GM21423 (cell line): ENCODE data around the gene EVI2A.
"Not testable (repeated sequence)": the region's sequence is repeated elsewhere in the genome, so short reads cannot be mapped to it uniquely, and the experiment has no call there.

Experiments
- ATAC-seq: cut with Tn5 transposase; IDR thresholded peaks from one replicate; pipeline ENCODE4 v1.9.1; 2021; ENCODE audit warnings: mild to moderate bottlenecking, moderate library complexity; ENCODE audit not compliant: unreplicated experiment

Gene EVI2A

GRCh38 chr17:31313982-31314781 lies 7.2 kb downstream of the EVI2A start, which contains the start of gene EVI2B:
Gene EVI2B (minus strand): TSS chr17:31314054. CDS start chr17:31305609, 8,445 bp downstream.
- no peak for ATAC-seq

DNA sequence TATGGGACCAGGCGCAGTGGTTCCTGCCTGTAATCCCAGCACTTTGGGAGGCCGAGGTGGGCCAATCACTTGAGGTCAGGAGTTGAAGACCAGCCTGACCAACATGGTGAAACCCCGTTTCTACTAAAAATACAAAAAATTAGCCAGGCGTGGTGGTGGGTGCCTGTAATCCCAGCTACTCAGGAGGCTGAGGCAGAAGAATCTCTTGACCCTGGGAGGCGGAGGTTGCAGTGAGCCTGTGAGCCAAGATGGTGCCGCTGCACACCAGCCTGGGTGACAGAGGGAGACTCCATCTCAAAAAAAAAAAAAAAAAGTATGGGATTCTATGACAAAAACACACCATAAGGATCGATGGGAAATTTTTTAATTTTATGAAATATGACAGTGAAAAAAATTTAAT lies 9.2 kb downstream of the EVI2A start:
- not testable (repeated sequence) for ATAC-seq

DNA sequence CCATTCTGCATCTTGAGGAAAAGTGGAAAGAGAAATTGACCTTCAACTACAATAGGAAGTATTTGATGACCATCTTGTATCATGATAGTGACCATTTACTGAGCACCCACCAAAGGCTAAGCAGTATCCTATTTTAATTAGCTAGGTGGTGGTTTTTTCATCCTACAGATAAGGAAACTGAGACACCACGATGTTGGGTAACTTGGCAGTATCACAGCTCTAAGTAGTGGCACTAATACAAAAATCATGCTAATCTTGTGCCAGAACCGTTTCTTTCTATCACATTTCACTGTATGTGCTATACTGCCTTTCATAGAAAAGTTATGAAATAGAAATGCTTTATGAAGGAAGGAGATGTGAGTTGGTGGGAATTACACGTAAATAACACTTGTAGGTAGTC lies 9.9 kb downstream of the EVI2A start:
- no peak for ATAC-seq

DNA sequence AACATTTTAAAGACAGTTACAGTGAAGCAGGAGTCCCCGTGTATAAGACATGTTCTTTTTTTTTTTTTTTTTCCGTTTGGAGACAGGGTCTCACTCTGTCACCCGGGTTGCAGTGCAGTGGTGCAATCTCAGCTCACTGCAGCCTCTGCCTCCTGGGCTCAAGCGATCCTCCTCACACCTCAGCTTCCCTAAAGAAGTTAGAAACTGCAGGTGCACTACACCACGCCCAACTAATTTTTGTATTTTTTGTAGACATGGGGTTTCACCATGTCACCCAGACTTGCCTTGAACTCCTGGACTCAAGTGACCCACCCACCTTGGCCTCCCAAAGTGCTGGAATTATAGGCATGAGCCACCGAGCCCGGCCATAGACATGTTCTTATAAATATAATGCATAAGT lies 10.5 kb downstream of the EVI2A start:
- ATAC-seq = no peak

DNA sequence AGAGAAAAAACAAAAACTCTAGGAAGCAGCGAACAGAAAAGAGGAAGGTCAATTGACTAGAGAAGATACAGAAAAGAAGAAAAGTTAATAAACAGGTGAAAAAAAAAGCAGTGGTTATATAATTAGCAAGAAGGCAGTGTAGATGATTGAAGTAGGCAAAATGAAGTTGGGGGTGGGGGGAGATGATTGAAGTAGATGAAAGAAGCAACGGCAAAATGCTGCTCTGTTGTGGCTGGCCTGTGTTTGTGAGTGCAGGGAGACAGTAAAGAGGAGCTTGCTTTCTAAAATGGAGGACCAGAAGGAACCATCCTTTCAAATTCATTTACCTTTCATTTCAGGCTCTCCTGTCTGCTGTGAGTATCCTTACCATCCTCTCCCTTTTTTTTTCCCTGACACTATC lies 11.2 kb downstream of the EVI2A start:
- ATAC-seq = no peak

- ATAC-seq = no peak
Observed at GRCh38 chr17:31309556-31309955, 11.9 kb downstream of the EVI2A start.

GRCh38 chr17:31308372-31309334 lies 12.8 kb downstream of the EVI2A start:
- ATAC-seq = peak; percentile 36

DNA sequence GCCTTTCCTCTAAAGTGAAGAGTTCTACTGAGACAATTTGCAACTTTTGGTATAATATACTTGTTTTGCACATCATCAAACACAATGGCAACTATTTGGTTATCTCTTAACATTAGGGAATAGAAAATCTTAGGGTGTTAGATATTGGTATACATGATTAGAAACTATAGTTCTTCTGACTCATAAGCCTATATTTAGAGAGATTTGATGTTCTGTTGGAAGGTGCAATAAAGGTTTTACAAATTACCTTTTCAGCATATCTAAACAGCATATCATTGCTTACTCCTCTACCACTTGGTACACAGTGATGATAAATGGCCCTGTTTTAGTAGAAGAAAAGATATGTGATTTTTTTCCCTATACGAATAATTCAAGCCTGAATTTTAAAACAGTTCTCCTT lies 13.8 kb downstream of the EVI2A start:
- ATAC-seq = no peak

- ATAC-seq = no peak
Observed at GRCh38 chr17:31299624-31300023, 21.8 kb downstream of the EVI2A start.

- ATAC-seq = no peak
Observed at GRCh38 chr17:31297090-31297489, 24.3 kb downstream of the EVI2A start, which contains the start of gene OMG. Gene OMG (minus strand): TSS chr17:31297239. CDS start chr17:31296331, 908 bp downstream.

DNA sequence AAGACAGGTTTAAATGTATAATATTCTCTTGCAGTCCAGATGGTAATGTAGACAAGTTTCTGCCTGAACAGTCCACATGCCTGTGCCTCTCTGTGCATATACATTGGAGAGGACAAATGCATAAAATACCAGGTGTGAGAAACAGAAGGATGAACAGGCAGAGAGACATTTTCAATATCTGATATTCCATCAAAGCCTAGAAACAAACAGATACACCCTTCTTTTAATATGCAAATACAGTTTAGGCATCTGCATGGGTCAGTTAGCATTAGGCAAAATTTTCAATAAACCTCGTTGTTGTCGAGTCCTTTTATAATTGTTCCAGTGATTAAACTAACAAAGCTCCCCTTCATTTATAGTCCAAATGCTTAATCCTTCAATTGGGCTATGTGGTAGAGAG lies 25.3 kb downstream of the EVI2A start:
- ATAC-seq = no peak

GRCh38 chr17:31295489-31295871 lies 25.9 kb downstream of the EVI2A start:
- ATAC-seq = no peak

DNA sequence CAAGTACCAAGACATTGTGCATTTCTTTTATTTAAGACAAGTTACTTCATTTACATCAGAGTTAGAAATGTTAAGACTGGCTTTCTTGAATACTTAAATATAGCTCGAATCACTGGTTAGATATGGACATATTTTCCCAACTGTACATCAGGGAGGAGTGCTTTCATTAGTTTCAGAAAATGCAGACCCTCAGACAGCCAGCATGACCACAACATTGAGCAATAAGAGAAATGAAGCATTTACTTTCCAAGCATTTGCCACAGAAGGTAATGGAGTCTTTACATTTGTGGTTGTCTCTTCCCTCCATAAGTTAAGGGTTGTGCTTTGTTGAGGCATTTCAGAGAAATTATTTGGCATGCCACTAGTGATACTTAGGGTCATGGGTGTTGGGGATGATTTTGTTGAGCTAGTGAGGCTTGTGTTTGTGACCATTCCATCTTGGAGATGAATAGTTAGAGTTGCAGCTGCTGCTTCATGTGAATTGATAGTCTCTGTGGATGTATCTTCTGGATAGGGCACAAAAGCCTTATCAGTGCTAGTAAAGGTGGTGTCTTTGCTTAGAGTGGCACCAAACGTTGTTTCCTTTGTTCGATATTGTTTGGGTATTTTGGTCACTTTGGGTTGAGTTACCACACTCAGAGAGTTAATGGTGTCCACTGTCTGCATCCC lies 26.5 kb downstream of the EVI2A start:
- no peak for ATAC-seq

- ATAC-seq = no peak
Observed at GRCh38 chr17:31294231-31294630, 27.2 kb downstream of the EVI2A start.

DNA sequence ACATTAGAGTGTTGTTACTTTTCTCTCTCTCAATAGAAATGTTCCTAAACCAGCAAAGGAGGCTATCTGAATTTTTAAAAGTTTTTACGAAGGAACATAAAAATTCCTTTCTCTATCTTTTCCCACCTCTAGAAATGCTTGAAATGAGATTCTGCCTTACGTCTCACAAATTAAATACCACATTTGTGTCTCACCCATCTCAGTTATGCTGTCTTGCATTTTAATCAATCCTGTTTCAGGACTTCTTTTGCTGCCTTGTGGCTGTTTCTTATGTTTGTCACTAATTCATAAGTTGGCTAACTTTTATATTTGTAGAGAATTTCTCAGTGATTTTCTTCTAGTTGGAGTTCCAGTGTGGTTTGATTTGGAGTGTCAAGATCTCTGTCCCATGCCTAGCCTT lies 27.8 kb downstream of the EVI2A start:
- no peak for ATAC-seq

GRCh38 chr17:31291820-31292219 lies 29.6 kb downstream of the EVI2A start:
- ATAC-seq = no peak

- no peak for ATAC-seq
Observed at GRCh38 chr17:31289790-31290189, 31.6 kb downstream of the EVI2A start.

DNA sequence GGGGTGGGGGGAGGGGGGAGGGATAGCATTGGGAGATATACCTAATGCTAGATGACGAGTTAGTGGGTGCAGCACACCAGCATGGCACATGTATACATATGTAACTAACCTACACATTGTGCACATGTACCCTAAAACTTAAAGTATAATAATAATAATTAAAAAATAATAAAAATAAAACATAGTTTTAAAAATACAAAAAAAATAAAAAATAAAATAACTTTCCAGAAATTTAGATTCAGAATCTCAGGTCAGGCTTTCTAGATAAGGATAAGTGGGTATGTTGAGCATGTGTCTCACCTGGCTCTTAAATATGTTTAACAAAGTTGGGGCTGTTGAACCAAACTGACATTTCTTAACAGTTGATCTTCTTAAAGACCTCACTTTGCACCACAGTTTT lies 33.5 kb downstream of the EVI2A start:
- ATAC-seq = not testable (repeated sequence)

DNA sequence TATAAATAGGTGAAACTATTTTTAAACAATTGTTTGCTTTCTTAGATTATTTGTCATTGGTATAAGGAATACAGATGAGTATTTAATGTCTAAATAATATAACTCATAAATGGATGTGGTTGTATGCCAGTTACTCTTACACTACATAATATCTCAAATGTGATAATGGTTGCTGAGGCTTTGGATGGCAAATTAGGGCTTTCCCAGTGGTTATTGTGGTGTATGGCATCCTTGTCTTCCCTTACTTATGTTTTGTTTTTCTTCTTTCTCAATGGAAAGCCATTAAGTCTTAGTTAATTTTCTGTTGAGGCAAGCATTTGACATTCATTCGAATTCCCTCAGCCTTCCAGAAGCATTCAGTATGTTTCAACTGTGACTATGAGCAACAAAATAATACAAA lies 34.8 kb downstream of the EVI2A start:
- ATAC-seq = no peak

DNA sequence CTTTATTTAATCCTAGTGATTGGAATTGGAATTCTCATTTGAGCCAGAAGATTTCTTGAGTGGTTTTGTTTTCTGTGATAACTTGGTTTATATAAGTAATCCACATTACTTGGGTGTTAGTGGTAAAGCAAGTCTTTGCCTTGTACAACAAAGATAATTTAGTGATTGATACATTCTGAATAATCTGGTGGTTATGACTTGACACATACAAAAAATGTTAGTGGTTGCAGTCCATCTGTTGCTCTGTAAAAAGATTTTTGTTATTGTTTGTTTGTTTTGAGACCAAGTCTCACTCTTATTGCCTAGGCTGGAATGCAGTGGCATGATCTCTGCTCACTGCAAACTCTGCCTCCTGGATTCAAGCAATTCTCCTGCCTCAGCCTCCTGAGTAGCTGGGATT lies 37.6 kb downstream of the EVI2A start:
- no peak for ATAC-seq

GRCh38 chr17:31281061-31281460 lies 40.4 kb downstream of the EVI2A start:
- ATAC-seq = no peak
